ENCODE measurements around the gene HEG1.
A peak's percentile ranks its signal among the peaks of the same experiment; 100 is the strongest.

HEG1 gene

DNA sequence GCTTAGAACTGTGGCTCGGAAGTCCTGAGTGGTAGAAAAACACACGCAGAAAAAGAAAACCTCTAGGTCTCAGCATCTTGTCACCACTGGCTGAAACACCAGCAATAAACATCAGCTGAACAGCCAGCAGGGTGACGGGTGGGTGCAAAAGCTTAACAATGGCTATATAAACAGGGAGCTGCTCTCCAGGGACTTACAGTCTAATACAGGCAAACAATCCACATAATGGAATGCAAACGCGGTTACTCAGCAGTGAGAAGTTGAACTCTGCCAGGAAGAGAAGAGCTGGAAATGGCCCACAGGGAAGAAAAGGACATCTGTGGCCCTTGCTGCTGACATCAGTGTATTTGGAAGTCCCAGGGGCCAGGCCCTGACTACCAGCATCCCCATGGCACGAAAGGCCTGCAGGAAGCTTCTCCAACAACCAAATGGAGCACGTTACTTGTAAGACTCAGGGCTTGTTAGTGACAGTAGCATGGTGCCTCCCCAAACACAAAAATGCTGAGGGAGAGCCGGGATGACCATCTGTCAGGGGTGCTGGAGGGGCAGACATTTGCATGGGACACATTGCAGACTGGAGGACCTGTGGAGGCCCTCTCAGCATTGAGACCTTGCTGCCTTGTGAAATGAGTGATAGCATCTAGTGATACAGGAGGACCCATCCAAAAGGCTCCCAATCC lies 3.0 kb downstream of the HEG1 start:
- H3K27ac ChIP-seq (replicated peaks): no peak overlapping the region
- peaks cover 41% of the 10 kb centered on the region for H3K27me3 ChIP-seq (ENCODE audit: insufficient read depth, poor library complexity, severe bottlenecking)
- TF ChIP-seq CTCF (IDR thresholded peaks at IDR 0.05; ENCODE audit: insufficient read depth, low read length) (no peak), GABPA (IDR thresholded peaks at IDR 0.05; ENCODE audit: low read depth) (no peak), REST (IDR thresholded peaks at IDR 0.05; ENCODE audit: insufficient replicate concordance, low read depth) (no peak), SPI1 (IDR thresholded peaks at IDR 0.05; ENCODE audit: borderline replicate concordance, low read depth) (no peak), POLR2AphosphoS5 (IDR thresholded peaks at IDR 0.05; ENCODE audit: low read depth) (no peak)
- H3K4me3 ChIP-seq (replicated peaks; ENCODE audit: insufficient read depth, low read length): no peak overlapping the region
- DNase-seq (ENCODE audit: low read depth in 1 of 2, low spot score in 1 of 2): no peak

DNA sequence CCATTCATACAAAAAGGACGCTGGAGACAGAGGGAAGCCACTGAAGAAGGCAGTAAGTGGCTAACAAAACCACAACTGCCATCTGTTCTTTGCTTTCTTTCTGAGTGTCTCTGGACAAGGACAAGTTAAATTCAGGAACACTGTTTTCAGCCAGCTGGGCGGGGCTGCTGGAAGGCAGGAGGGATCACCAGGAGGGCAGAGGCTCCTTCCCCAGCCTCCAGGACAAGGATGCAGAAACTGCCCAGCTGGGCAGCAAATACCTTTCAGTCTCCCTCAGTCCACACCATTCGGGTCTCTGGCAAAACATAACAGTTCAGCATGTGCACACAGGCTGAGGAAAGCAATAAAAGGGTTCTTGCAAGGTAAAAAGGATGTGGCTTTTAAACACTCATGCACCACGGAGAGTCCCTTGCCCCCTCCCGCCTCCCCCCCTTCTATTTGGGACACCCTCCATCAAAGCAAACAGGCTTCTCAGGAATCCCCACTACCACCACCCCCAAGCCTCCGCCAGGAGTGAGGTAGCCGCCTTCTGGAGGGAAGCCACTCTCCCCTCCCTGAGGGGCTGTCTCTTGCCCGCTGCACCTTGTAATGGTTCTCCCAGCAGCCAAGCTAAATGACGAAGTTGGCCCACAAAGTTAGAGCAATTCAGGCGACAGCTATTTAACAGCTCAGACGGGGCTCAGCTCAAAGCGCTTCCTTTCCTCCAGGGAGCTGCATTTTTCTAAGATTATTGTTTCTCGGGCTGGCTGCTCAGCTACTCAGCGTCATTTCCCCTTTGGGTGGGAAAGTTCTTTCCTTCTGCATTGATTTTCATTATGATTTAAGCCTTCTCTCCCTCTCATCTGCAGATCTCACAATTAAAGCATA lies 3.8 kb downstream of the HEG1 start:
- Histone ChIP-seq H3K27ac (replicated peaks) (no peak overlapping the region), H3K27me3 (ENCODE audit: insufficient read depth, poor library complexity, severe bottlenecking) (peaks cover 38% of the 10 kb centered on the region), H3K4me3 (replicated peaks; ENCODE audit: insufficient read depth, low read length) (no peak overlapping the region)
- TF ChIP-seq REST (IDR thresholded peaks at IDR 0.05; ENCODE audit: insufficient replicate concordance, low read depth): no peak
- TF ChIP-seq GABPA (IDR thresholded peaks at IDR 0.05; ENCODE audit: low read depth): no peak
- TF ChIP-seq SPI1 (IDR thresholded peaks at IDR 0.05; ENCODE audit: borderline replicate concordance, low read depth): no peak
- TF ChIP-seq POLR2AphosphoS5 (IDR thresholded peaks at IDR 0.05; ENCODE audit: low read depth): no peak
- TF ChIP-seq CTCF (IDR thresholded peaks at IDR 0.05; ENCODE audit: insufficient read depth, low read length): no peak
- peak in 1 of 2 experiments; percentile 6 for DNase-seq (ENCODE audit: low read depth in 1 of 2, low spot score in 1 of 2)

DNA sequence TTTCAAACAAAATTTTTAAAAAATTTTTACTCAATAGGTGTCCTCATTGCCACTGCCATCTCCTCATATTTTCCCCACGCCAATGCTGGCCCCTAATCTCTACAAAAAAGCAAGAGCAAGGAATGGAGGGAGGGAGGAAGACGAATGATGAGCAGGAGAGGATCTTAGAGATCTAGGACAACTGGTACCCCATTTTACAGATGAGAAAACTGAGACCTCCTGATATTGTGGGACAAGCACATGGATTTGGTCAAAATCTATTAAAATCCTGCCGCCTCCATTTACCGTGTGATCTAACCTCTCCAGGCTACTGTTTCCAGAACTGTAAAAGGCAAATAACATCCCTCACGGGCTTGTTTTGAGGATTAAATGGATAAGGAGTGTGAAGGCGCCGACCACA lies 4.6 kb downstream of the HEG1 start:
- no peak for DNase-seq (ENCODE audit: low read depth in 1 of 2, low spot score in 1 of 2)
- no peak for TF ChIP-seq GABPA (IDR thresholded peaks at IDR 0.05; ENCODE audit: low read depth)
- no peak for TF ChIP-seq SPI1 (IDR thresholded peaks at IDR 0.05; ENCODE audit: borderline replicate concordance, low read depth)
- TF ChIP-seq REST (IDR thresholded peaks at IDR 0.05; ENCODE audit: insufficient replicate concordance, low read depth): no peak
- no peak for TF ChIP-seq POLR2AphosphoS5 (IDR thresholded peaks at IDR 0.05; ENCODE audit: low read depth)
- no peak for TF ChIP-seq CTCF (IDR thresholded peaks at IDR 0.05; ENCODE audit: insufficient read depth, low read length)
- Histone ChIP-seq H3K4me3 (replicated peaks; ENCODE audit: insufficient read depth, low read length) (no peak overlapping the region), H3K27ac (replicated peaks) (no peak overlapping the region), H3K27me3 (ENCODE audit: insufficient read depth, poor library complexity, severe bottlenecking) (peaks cover 30% of the 10 kb centered on the region)

All from HL-60 (cell line).